Measurements from ENCODE around the gene XYLT1. TPM values are rescaled to one million over a fixed set of nuclear protein-coding genes. Genes with fewer than 3 reads are reported as not detected.
A peak's percentile ranks its signal among the peaks of the same experiment; 100 is the strongest.

XYLT1 gene
- total RNA-seq, 1 experiment from 2014 or later = 14.5 TPM

DNA sequence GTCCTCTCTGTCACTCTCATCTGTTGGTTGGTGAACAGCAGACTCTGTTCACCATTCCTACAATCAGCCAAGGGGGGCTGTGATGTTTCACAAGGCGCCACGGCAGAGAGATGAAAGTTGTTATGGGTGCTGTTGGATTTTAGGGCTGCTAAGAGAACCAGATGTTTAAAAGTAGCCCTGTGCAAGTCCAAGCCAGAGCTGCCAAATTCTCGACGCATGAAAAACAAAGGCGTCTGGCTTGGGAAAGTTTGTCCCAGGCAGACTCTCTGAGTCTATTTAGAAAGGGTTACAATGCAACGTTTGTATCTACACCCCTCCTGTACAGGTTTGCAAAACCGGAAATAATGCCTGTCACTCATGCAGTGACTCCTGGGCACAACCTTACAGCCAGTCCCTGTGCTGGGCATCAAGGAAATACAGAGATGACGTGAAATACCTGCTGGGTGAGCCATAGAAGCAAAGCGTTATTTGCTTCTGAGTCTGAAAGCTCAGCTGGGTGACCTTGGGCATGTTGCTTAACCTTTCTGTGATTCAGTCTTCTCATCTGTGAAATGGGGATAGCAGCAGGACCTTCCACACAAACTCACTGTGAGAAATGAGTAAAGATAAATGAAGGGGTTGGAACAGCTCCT is 74.8 kb downstream of the XYLT1 start:
- Histone ChIP-seq H2AFZ (ENCODE audit: low read length) (no peak overlapping the region), H4K91ac (ENCODE audit: insufficient read length, low read depth, low read length) (no peak overlapping the region), H3T11ph (ENCODE audit: low read length) (no peak overlapping the region), H3K23me2 (ENCODE audit: insufficient read length, low read depth, low read length, poor library complexity, severe bottlenecking) (no peaks in the 10 kb centered on the region), H3K4me1 (ENCODE audit: insufficient read depth, low read length) (peaks cover 2% of the 10 kb centered on the region; the same call in 1 of the 2 replicates), H2BK20ac (ENCODE audit: low read depth, low read length, poor library complexity, severe bottlenecking) (no peak overlapping the region), H2BK120ac (ENCODE audit: low read depth, low read length, poor library complexity, severe bottlenecking) (no peak overlapping the region), H4K20me1 (ENCODE audit: control insufficient read depth, insufficient read depth, insufficient read length) (peaks cover 3% of the 10 kb centered on the region), H2AK5ac (ENCODE audit: insufficient read length, low read length) (no peak overlapping the region), H3K4ac (ENCODE audit: low read depth, low read length) (no peak overlapping the region), H2BK15ac (ENCODE audit: low read depth, low read length) (no peak overlapping the region), H3K56ac (ENCODE audit: insufficient read length, low read depth, low read length) (no peak overlapping the region), H4K8ac (replicated peaks; ENCODE audit: insufficient read length, low read depth, low read length) (no peak overlapping the region), H2BK5ac (ENCODE audit: insufficient read length, low read length) (no peak overlapping the region), H3K18ac (ENCODE audit: insufficient read length, low read depth, low read length) (no peak overlapping the region), H2BK12ac (ENCODE audit: insufficient read length, low read depth, low read length) (no peak overlapping the region), H3K27me3 (ENCODE audit: insufficient read depth, low read length) (no peaks in the 10 kb centered on the region), H3K14ac (ENCODE audit: insufficient read depth, low read length) (no peak overlapping the region), H3K4me2 (ENCODE audit: insufficient read depth, insufficient read length, low read length) (no peak overlapping the region), H3K79me1 (ENCODE audit: insufficient read depth, low read depth, low read length, poor library complexity, severe bottlenecking) (no peaks in the 10 kb centered on the region), H3K27ac (ENCODE audit: insufficient read length, low read depth, low read length) (no peak overlapping the region), H3K23ac (ENCODE audit: insufficient read length, low read depth, low read length) (no peak overlapping the region), H4K5ac (ENCODE audit: insufficient read length, low read depth, low read length) (no peak overlapping the region), H3K9me3 (ENCODE audit: control insufficient read depth, low read depth, low read length) (no peaks in the 10 kb centered on the region), H3K9ac (ENCODE audit: extremely low read depth, insufficient read length, low read length) (no peak overlapping the region), H3K79me2 (ENCODE audit: insufficient read depth, low read length) (no peaks in the 10 kb centered on the region)
- H3K27me3 Mint-ChIP-seq (ENCODE audit: low read depth) = no peaks in the 10 kb centered on the region
- H3K4me3 Mint-ChIP-seq = no peak overlapping the region
- peaks cover 0 to 4% (median 0%) of the 10 kb centered on the region in 3 experiments; a peak in 1 of 7 replicates for H3K36me3 Mint-ChIP-seq (ENCODE audit: insufficient read depth in 1 of 3, low read depth in 3 of 3)
- TF ChIP-seq CTCF (conservative IDR thresholded peaks at IDR 0.05) = no peak
- peaks cover 64 to 65% of the 10 kb centered on the region in 2 experiments for H3K4me1 Mint-ChIP-seq
- no peaks in the 10 kb centered on the region for H3K9me3 Mint-ChIP-seq
- no CpG with 5 or more reads among the region's 9 CpGs for WGBS (ENCODE audit: extremely low coverage, insufficient read length, low lambda C conversion rate)
- peak overlapping the region in 1 of 3 experiments; percentile 83; a peak in 1 of 7 replicates for H3K27ac Mint-ChIP-seq
- no peak for DNase-seq

Measured in H9 (cell line).